ENCODE data around the gene OTOG.
"Not testable (repeated sequence)": the region's sequence is repeated elsewhere in the genome, so short reads cannot be mapped to it uniquely, and the experiment has no call there.

Gene OTOG

DNA sequence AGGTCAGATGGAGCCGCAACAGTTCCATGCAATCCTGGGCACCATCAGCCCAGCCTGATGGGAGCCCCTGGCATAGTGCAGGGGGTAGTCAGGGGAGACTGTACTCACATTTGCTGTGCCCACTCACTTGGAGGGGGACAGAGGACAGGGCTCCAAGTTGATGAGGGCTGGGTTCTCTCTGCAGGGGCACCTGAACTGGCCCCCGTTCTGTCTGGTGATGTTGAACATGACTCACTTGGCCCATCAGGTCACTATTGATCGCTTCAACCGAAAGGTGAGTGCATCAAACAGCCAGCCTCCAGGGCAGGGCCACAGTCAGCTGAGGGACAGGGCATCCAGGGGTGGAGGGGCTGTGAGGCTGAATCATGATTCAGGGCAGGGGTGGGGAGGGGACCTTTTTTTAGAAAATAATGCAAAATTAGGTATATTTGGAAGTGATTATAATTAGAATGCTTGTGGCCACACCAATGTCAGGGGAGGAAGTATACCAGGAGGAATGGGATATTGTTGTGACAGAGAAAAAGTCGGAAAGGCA lies 66.4 kb downstream of the OTOG start:
- Histone ChIP-seq H3K4me2 (ENCODE audit: insufficient read depth, low read length) (no peak overlapping the region), H3K27me3 (ENCODE audit: insufficient read depth, low read length, poor library complexity) (peaks cover 10% of the 10 kb centered on the region), H3K4me3 (ENCODE audit: low read depth in 1 of 2, low read length in 2 of 2) (no peak overlapping the region), H3K9ac (ENCODE audit: low read depth, low read length) (no peak overlapping the region), H3K9me3 (ENCODE audit: insufficient read depth, low read length, severe bottlenecking) (no peaks in the 10 kb centered on the region), H3K27ac (ENCODE audit: low read length) (no peak overlapping the region), H3K79me2 (ENCODE audit: insufficient read depth, low read length) (no peaks in the 10 kb centered on the region), H3K4me1 (ENCODE audit: insufficient read depth, low read length) (no peaks in the 10 kb centered on the region), H2AFZ (ENCODE audit: low read depth, low read length) (no peak overlapping the region), H4K20me1 (ENCODE audit: insufficient read depth, low read length) (no peaks in the 10 kb centered on the region; the same call in 1 of the 2 replicates), H3K36me3 (ENCODE audit: insufficient read depth, low read length) (no peaks in the 10 kb centered on the region)
- no peak for ATAC-seq (ENCODE audit: insufficient read depth, low read depth)
- DNase-seq, result no peak
- TF ChIP-seq EZH2 (IDR thresholded peaks at IDR 0.05; ENCODE audit: borderline replicate concordance, low read depth, low read length, severe bottlenecking), result no peak
- TF ChIP-seq, protein P1, sequence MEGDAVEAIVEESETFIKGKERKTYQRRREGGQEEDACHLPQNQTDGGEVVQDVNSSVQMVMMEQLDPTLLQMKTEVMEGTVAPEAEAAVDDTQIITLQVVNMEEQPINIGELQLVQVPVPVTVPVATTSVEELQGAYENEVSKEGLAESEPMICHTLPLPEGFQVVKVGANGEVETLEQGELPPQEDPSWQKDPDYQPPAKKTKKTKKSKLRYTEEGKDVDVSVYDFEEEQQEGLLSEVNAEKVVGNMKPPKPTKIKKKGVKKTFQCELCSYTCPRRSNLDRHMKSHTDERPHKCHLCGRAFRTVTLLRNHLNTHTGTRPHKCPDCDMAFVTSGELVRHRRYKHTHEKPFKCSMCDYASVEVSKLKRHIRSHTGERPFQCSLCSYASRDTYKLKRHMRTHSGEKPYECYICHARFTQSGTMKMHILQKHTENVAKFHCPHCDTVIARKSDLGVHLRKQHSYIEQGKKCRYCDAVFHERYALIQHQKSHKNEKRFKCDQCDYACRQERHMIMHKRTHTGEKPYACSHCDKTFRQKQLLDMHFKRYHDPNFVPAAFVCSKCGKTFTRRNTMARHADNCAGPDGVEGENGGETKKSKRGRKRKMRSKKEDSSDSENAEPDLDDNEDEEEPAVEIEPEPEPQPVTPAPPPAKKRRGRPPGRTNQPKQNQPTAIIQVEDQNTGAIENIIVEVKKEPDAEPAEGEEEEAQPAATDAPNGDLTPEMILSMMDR (IDR thresholded peaks at IDR 0.05; ENCODE audit: borderline replicate concordance, extremely low read depth, low read length, poor library complexity, severe bottlenecking), result no peak

DNA sequence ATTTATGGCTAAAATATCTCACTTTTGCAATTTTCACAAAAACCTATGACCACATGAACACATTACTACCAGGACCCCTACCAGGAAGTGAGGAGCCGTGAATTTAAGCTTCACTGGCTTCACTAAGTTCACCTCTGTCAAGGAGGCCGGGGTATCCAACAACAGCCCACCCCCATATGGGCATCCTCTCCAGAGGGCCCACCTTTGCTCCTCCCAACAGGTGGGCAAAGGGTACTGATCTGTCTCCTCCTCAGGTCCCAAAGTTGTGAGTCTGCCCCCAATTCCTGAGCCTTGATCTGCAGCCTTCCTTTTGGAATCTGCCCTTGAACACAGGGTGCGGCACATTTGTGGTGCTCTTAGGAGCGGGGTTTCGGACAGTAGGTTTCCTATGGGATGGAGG lies 66.9 kb downstream of the OTOG start:
- Histone ChIP-seq H2AFZ (ENCODE audit: low read depth, low read length) (no peak overlapping the region), H3K36me3 (ENCODE audit: insufficient read depth, low read length) (no peaks in the 10 kb centered on the region), H4K20me1 (ENCODE audit: insufficient read depth, low read length) (no peaks in the 10 kb centered on the region; the same call in 1 of the 2 replicates), H3K27ac (ENCODE audit: low read length) (no peak overlapping the region), H3K27me3 (ENCODE audit: insufficient read depth, low read length, poor library complexity) (peaks cover 10% of the 10 kb centered on the region), H3K4me3 (ENCODE audit: low read depth in 1 of 2, low read length in 2 of 2) (no peak overlapping the region), H3K9me3 (ENCODE audit: insufficient read depth, low read length, severe bottlenecking) (no peaks in the 10 kb centered on the region), H3K9ac (ENCODE audit: low read depth, low read length) (no peak overlapping the region), H3K4me2 (ENCODE audit: insufficient read depth, low read length) (no peak overlapping the region), H3K79me2 (ENCODE audit: insufficient read depth, low read length) (no peaks in the 10 kb centered on the region), H3K4me1 (ENCODE audit: insufficient read depth, low read length) (no peaks in the 10 kb centered on the region)
- no peak for TF ChIP-seq EZH2 (IDR thresholded peaks at IDR 0.05; ENCODE audit: borderline replicate concordance, low read depth, low read length, severe bottlenecking)
- TF ChIP-seq, protein P1 (IDR thresholded peaks at IDR 0.05; ENCODE audit: borderline replicate concordance, extremely low read depth, low read length, poor library complexity, severe bottlenecking), result no peak
- ATAC-seq (ENCODE audit: insufficient read depth, low read depth), result no peak
- DNase-seq, result no peak

- H3K4me1 ChIP-seq (ENCODE audit: insufficient read depth, low read length); H3K27ac ChIP-seq (ENCODE audit: low read length); H3K4me2 ChIP-seq (ENCODE audit: insufficient read depth, low read length); DNase-seq; H3K4me3 ChIP-seq (ENCODE audit: low read depth in 1 of 2, low read length in 2 of 2); H3K36me3 ChIP-seq (ENCODE audit: insufficient read depth, low read length); H4K20me1 ChIP-seq (ENCODE audit: insufficient read depth, low read length); ATAC-seq (ENCODE audit: insufficient read depth, low read depth); H3K9me3 ChIP-seq (ENCODE audit: insufficient read depth, low read length, severe bottlenecking); H2AFZ ChIP-seq (ENCODE audit: low read depth, low read length); H3K27me3 ChIP-seq (ENCODE audit: insufficient read depth, low read length, poor library complexity); H3K79me2 ChIP-seq (ENCODE audit: insufficient read depth, low read length); H3K9ac ChIP-seq (ENCODE audit: low read depth, low read length): not testable (repeated sequence)
These were observed 75.7 kb downstream of the OTOG start for GRCh38 chr11:17622711-17623110.

DNA sequence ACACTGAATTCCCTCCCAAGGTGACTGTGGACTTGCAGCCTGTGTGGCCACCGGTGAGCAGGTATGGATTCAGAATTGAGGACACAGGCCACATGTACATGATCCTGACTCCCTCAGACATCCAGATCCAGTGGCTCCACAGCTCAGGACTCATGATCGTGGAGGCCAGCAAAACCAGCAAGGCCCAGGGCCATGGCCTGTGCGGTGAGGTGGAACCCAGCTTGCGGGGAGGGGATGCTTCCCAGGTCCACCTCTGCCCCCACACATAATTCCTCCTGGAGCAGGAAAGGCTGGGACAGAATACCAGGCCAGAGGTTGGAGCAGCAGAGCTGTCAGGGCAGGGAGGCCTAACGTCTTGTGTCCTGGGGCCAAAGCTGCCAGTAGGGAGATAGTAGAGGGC lies 82.1 kb downstream of the OTOG start:
- Histone ChIP-seq H3K79me2 (ENCODE audit: insufficient read depth, low read length) (no peaks in the 10 kb centered on the region), H3K27ac (ENCODE audit: low read length) (no peak overlapping the region), H3K9me3 (ENCODE audit: insufficient read depth, low read length, severe bottlenecking) (no peaks in the 10 kb centered on the region), H3K4me3 (ENCODE audit: low read depth in 1 of 2, low read length in 2 of 2) (no peak overlapping the region), H4K20me1 (ENCODE audit: insufficient read depth, low read length) (no peaks in the 10 kb centered on the region), H3K4me1 (ENCODE audit: insufficient read depth, low read length) (no peaks in the 10 kb centered on the region), H3K9ac (ENCODE audit: low read depth, low read length) (no peak overlapping the region), H3K27me3 (ENCODE audit: insufficient read depth, low read length, poor library complexity) (peaks cover 5% of the 10 kb centered on the region), H3K4me2 (ENCODE audit: insufficient read depth, low read length) (no peak overlapping the region), H2AFZ (ENCODE audit: low read depth, low read length) (no peak overlapping the region), H3K36me3 (ENCODE audit: insufficient read depth, low read length) (no peaks in the 10 kb centered on the region)
- TF ChIP-seq, protein P1 (IDR thresholded peaks at IDR 0.05; ENCODE audit: borderline replicate concordance, extremely low read depth, low read length, poor library complexity, severe bottlenecking), result no peak
- no peak for TF ChIP-seq EZH2 (IDR thresholded peaks at IDR 0.05; ENCODE audit: borderline replicate concordance, low read depth, low read length, severe bottlenecking)
- ATAC-seq (ENCODE audit: insufficient read depth, low read depth) (no peak), DNase-seq (no peak)
